ENCODE data around the gene CDK13. TPM values are rescaled to one million over a fixed set of nuclear protein-coding genes. Genes with fewer than 3 reads are reported as not detected.

The CDK13 gene
- total RNA-seq, 1 donor from 2014 or later = 45.3 TPM

DNA sequence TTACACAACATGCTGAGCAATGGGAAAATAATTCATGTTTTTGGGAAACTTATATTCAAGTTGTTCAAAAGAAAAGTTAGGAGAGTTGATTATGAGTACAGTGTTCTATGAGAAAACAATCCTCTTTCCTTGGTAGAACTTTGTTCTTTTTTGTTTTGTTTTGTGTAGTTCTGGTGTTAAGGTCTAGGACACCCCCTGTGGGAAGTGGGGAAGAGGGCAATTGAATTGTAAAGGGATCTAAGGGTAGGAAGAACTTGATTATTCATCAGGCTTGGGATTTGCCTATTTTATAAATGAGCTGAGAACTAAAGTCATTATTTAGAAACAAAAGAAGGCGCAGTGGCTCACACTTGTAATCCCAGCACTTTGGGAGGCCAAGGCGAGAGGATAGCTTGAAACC lies 25.9 kb upstream of the CDK13 start:
- Histone ChIP-seq H2AFZ (ENCODE audit: low read depth, low read length) (no peak overlapping the region), H3K4me1 (ENCODE audit: insufficient read depth, low read length) (no peaks in the 10 kb centered on the region), H3K9me3 (ENCODE audit: insufficient read depth, low read depth, low read length) (no peaks in the 10 kb centered on the region), H3K4me3 (ENCODE audit: insufficient read depth, low read depth, low read length) (no peak overlapping the region), H3K27me3 (ENCODE audit: insufficient read depth, low read length) (no peaks in the 10 kb centered on the region), H4K20me1 (ENCODE audit: insufficient read depth, low read length) (no peaks in the 10 kb centered on the region), H3K79me2 (ENCODE audit: insufficient read depth, low read length) (no peaks in the 10 kb centered on the region), H3K27ac (ENCODE audit: low read depth, low read length) (no peak overlapping the region), H3K36me3 (ENCODE audit: insufficient read depth, low read length) (no peaks in the 10 kb centered on the region), H3K4me2 (ENCODE audit: low read length) (no peak overlapping the region), H3K9ac (ENCODE audit: low read length) (no peak overlapping the region)
- Mint-ChIP-seq H3K27me3 (ENCODE audit: low read depth, unreplicated experiment) (no peaks in the 10 kb centered on the region), H3K36me3 (ENCODE audit: low read depth, unreplicated experiment) (no peaks in the 10 kb centered on the region), H3K27ac (ENCODE audit: unreplicated experiment) (no peak overlapping the region), H3K9me3 (ENCODE audit: unreplicated experiment) (no peaks in the 10 kb centered on the region), H3K4me3 (ENCODE audit: unreplicated experiment) (no peak overlapping the region), H3K4me1 (ENCODE audit: low read depth, unreplicated experiment) (no peaks in the 10 kb centered on the region)
- TF ChIP-seq EZH2 (IDR thresholded peaks at IDR 0.05; ENCODE audit: insufficient read depth, low read length) (no peak), CTCF (IDR thresholded peaks at IDR 0.05; ENCODE audit: insufficient read depth, low read depth, low read length) (no peak)
- FAIRE-seq (no peak), DNase-seq (ENCODE audit: low read depth) (no peak)

- H3K36me3 Mint-ChIP-seq (ENCODE audit: low read depth, unreplicated experiment) = no peaks in the 10 kb centered on the region
- DNase-seq (ENCODE audit: low read depth) (no peak), FAIRE-seq (no peak)
- no peaks in the 10 kb centered on the region for H4K20me1 ChIP-seq (ENCODE audit: insufficient read depth, low read length)
- no peak overlapping the region for H3K27ac ChIP-seq (ENCODE audit: low read depth, low read length)
- no peaks in the 10 kb centered on the region for H3K4me1 Mint-ChIP-seq (ENCODE audit: low read depth, unreplicated experiment)
- no peaks in the 10 kb centered on the region for H3K9me3 ChIP-seq (ENCODE audit: insufficient read depth, low read depth, low read length)
- no peak overlapping the region for H3K27ac Mint-ChIP-seq (ENCODE audit: unreplicated experiment)
- H3K4me3 Mint-ChIP-seq (ENCODE audit: unreplicated experiment) = no peak overlapping the region
- H3K4me1 ChIP-seq (ENCODE audit: insufficient read depth, low read length) = no peaks in the 10 kb centered on the region
- no peaks in the 10 kb centered on the region for H3K27me3 ChIP-seq (ENCODE audit: insufficient read depth, low read length)
- no peaks in the 10 kb centered on the region for H3K79me2 ChIP-seq (ENCODE audit: insufficient read depth, low read length)
- no peak overlapping the region for H3K9ac ChIP-seq (ENCODE audit: low read length)
- no peak for TF ChIP-seq CTCF (IDR thresholded peaks at IDR 0.05; ENCODE audit: insufficient read depth, low read depth, low read length)
- TF ChIP-seq EZH2 (IDR thresholded peaks at IDR 0.05; ENCODE audit: insufficient read depth, low read length) = no peak
- H3K4me3 ChIP-seq (ENCODE audit: insufficient read depth, low read depth, low read length) = no peak overlapping the region
- H3K9me3 Mint-ChIP-seq (ENCODE audit: unreplicated experiment) = no peaks in the 10 kb centered on the region
- no peak overlapping the region for H2AFZ ChIP-seq (ENCODE audit: low read depth, low read length)
- H3K27me3 Mint-ChIP-seq (ENCODE audit: low read depth, unreplicated experiment) = no peaks in the 10 kb centered on the region
- no peaks in the 10 kb centered on the region for H3K36me3 ChIP-seq (ENCODE audit: insufficient read depth, low read length)
- H3K4me2 ChIP-seq (ENCODE audit: low read length) = no peak overlapping the region
These were observed 23.9 kb upstream of the CDK13 start for GRCh38 chr7:39926111-39926510.

DNA sequence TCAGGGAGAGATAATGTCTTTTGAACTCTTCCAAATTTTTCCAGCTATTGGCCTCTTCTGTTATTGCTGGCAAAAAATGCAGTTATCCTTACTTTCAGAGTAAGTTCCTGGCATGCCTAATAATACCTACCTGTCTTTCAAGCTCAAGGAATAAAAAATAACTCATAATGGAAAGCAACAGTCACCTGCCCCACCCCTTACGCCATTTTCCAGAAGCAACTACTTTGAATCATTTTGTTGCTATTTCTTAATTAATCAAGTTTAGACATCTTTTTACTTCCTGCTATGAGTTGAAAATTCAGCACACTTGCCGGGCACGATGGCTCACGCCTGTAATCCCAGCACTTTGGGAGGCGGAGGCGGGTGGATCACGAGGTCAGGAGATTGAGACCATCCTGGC lies 23.0 kb upstream of the CDK13 start:
- H3K36me3 Mint-ChIP-seq (ENCODE audit: low read depth, unreplicated experiment) = no peaks in the 10 kb centered on the region

More for the DNA sequence above, 23.0 kb upstream of the CDK13 start:
- Histone ChIP-seq H3K27me3 (ENCODE audit: insufficient read depth, low read length) (no peaks in the 10 kb centered on the region), H3K36me3 (ENCODE audit: insufficient read depth, low read length) (no peaks in the 10 kb centered on the region), H3K79me2 (ENCODE audit: insufficient read depth, low read length) (no peaks in the 10 kb centered on the region), H3K4me3 (ENCODE audit: insufficient read depth, low read depth, low read length) (no peak overlapping the region), H3K27ac (ENCODE audit: low read depth, low read length) (no peak overlapping the region), H4K20me1 (ENCODE audit: insufficient read depth, low read length) (no peaks in the 10 kb centered on the region), H3K4me2 (ENCODE audit: low read length) (no peak overlapping the region), H3K9me3 (ENCODE audit: insufficient read depth, low read depth, low read length) (no peaks in the 10 kb centered on the region), H2AFZ (ENCODE audit: low read depth, low read length) (no peak overlapping the region), H3K9ac (ENCODE audit: low read length) (no peak overlapping the region), H3K4me1 (ENCODE audit: insufficient read depth, low read length) (no peaks in the 10 kb centered on the region)
- H3K9me3 Mint-ChIP-seq (ENCODE audit: unreplicated experiment) = no peaks in the 10 kb centered on the region
- no peaks in the 10 kb centered on the region for H3K27me3 Mint-ChIP-seq (ENCODE audit: low read depth, unreplicated experiment)
- H3K4me1 Mint-ChIP-seq (ENCODE audit: low read depth, unreplicated experiment) = no peaks in the 10 kb centered on the region
- no peak overlapping the region for H3K27ac Mint-ChIP-seq (ENCODE audit: unreplicated experiment)
- H3K4me3 Mint-ChIP-seq (ENCODE audit: unreplicated experiment) = no peak overlapping the region
- DNase-seq (ENCODE audit: low read depth) = no peak
- no peak for TF ChIP-seq EZH2 (IDR thresholded peaks at IDR 0.05; ENCODE audit: insufficient read depth, low read length)
- no peak for TF ChIP-seq CTCF (IDR thresholded peaks at IDR 0.05; ENCODE audit: insufficient read depth, low read depth, low read length)
- FAIRE-seq = no peak

Measured in astrocyte (in vitro differentiated cells and primary cell).